Loucy (cell line): ENCODE results near the gene SLC22A31.
A peak's percentile ranks its signal among the peaks of the same experiment; 100 is the strongest.

ENCODE experiments used
- H2AFZ ChIP-seq: fragments of 200-600 bp; sonication (generic); 2 replicates; pipeline ENCODE4 v1.6.0; 2016; ENCODE audit warnings: antibody characterized with exemption, mild to moderate bottlenecking, low read length, moderate library complexity
- H3F3A ChIP-seq: fragments of 200-600 bp; 2 replicates; pipeline ENCODE4 v1.6.0; 2016; ENCODE audit warnings: antibody characterized with exemption, low read depth, mild to moderate bottlenecking
- H3K27me3 ChIP-seq: fragments of 200-600 bp; sonication (generic); 2 replicates; pipeline ENCODE4 v1.6.1; 2014; ENCODE audit warnings: low read length, mild to moderate bottlenecking; ENCODE audit not compliant: insufficient read depth, poor library complexity, severe bottlenecking
- H3K36me3 ChIP-seq: fragments of 200-600 bp; sonication (generic); 2 replicates; pipeline ENCODE4 v1.6.1; 2016; ENCODE audit warnings: low read length; ENCODE audit not compliant: insufficient read depth
- H3K4me1 ChIP-seq: fragments of 200-600 bp; sonication (generic); 2 replicates; pipeline ENCODE4 v1.5.1; 2014; ENCODE audit warnings: low read length, mild to moderate bottlenecking; ENCODE audit not compliant: insufficient read depth, poor library complexity, severe bottlenecking
- H3K4me2 ChIP-seq: fragments of 200-600 bp; sonication (generic); 2 replicates; pipeline ENCODE4 v1.6.0; 2014; ENCODE audit warnings: antibody characterized with exemption, low read length, low read depth, mild to moderate bottlenecking; ENCODE audit not compliant: poor library complexity, severe bottlenecking
- H3K4me3 ChIP-seq: fragments of 200-600 bp; sonication (generic); 2 replicates; pipeline ENCODE4 v1.5.1; 2014; ENCODE audit warnings: low read length, mild to moderate bottlenecking, mixed read lengths; ENCODE audit not compliant: poor library complexity, severe bottlenecking
- H3K79me2 ChIP-seq: fragments of 200-600 bp; sonication (generic); 2 replicates; pipeline ENCODE4 v1.6.1; 2014; ENCODE audit warnings: low read length; ENCODE audit not compliant: insufficient read depth
- H3K9ac ChIP-seq: fragments of 200-600 bp; sonication (generic); 2 replicates; pipeline ENCODE4 v1.6.0; 2014; ENCODE audit warnings: mild to moderate bottlenecking, low read depth, low read length, moderate library complexity; ENCODE audit not compliant: poor library complexity, severe bottlenecking
- H3K9me2 ChIP-seq: fragments of 200-600 bp; sonication (generic); replicated peaks from 2 replicates; pipeline ENCODE4 v1.6.1; 2016; ENCODE audit warnings: low read depth, low read length, mixed read lengths
- H3K9me3 ChIP-seq: fragments of 200-600 bp; sonication (generic); 2 replicates; pipeline ENCODE4 v1.6.1; 2014; ENCODE audit warnings: mild to moderate bottlenecking, antibody characterized with exemption, low read length, low read depth; ENCODE audit not compliant: insufficient read depth
- H4K20me1 ChIP-seq: fragments of 200-600 bp; sonication (generic); 2 replicates; pipeline ENCODE4 v1.6.0; 2014; ENCODE audit warnings: antibody characterized with exemption, low read length, mild to moderate bottlenecking; ENCODE audit not compliant: insufficient read depth, poor library complexity, severe bottlenecking
- EZH2phosphoT487 ChIP-seq: fragments of 200-600 bp; IDR thresholded peaks from 2 replicates; pipeline ENCODE4 v1.6.1; 2018; ENCODE audit warnings: antibody characterized with exemption, mild to moderate bottlenecking, moderate library complexity, borderline replicate concordance
- TF ChIP-seq, protein P1 (sequence below): fragments of 200-600 bp; sonication (generic); conservative IDR thresholded peaks from 2 replicates; pipeline ENCODE4 v1.5.1; 2014; ENCODE audit warnings: mild to moderate bottlenecking, antibody characterized with exemption, low read length

Gene SLC22A31

DNA sequence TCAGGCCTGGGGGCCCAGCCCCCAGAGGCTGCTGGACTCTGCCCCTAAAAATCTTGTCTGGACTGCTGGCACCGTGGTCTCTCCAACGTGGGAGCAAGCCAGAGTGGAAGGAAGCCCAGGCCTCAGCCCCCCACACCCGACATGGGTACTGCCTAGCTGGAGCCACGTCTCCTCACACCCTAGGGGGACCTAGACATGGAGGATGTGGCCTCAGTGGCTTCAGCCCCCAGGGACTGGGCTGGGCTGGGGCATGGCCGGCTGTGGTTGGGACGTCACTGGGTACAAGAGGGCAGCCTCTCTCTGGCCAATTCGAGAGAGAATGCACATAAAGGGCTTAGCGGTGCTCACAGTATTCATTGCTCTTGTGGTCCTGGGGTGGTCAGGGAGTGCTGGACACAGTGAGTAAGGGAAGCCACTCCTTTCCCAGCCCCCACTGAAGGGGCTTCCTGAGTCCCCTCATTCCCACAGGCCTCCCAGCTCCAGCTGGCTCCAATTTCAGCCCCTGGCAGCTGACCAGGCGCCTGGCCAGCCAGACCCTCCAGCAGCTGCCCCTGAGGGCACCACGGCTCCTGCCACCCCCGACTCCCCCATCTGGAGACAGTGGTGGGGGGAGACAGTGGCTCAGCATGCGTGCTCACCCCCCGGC is 27.7 kb downstream of the SLC22A31 start:
- Histone ChIP-seq H3K4me2 (no peak overlapping the region), H3K27me3 (no peaks in the 10 kb centered on the region), H3K9me3 (no peaks in the 10 kb centered on the region), H2AFZ (no peak overlapping the region), H4K20me1 (no peaks in the 10 kb centered on the region), H3K36me3 (no peaks in the 10 kb centered on the region), H3K9me2 (no peaks in the 10 kb centered on the region), H3K4me3 (no peak overlapping the region), H3K79me2 (no peaks in the 10 kb centered on the region), H3K4me1 (peaks cover 7% of the 10 kb centered on the region), H3K9ac (no peak overlapping the region), H3F3A (no peaks in the 10 kb centered on the region)
- TF ChIP-seq, protein P1, sequence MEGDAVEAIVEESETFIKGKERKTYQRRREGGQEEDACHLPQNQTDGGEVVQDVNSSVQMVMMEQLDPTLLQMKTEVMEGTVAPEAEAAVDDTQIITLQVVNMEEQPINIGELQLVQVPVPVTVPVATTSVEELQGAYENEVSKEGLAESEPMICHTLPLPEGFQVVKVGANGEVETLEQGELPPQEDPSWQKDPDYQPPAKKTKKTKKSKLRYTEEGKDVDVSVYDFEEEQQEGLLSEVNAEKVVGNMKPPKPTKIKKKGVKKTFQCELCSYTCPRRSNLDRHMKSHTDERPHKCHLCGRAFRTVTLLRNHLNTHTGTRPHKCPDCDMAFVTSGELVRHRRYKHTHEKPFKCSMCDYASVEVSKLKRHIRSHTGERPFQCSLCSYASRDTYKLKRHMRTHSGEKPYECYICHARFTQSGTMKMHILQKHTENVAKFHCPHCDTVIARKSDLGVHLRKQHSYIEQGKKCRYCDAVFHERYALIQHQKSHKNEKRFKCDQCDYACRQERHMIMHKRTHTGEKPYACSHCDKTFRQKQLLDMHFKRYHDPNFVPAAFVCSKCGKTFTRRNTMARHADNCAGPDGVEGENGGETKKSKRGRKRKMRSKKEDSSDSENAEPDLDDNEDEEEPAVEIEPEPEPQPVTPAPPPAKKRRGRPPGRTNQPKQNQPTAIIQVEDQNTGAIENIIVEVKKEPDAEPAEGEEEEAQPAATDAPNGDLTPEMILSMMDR = no peak
- no peak for TF ChIP-seq EZH2phosphoT487

DNA sequence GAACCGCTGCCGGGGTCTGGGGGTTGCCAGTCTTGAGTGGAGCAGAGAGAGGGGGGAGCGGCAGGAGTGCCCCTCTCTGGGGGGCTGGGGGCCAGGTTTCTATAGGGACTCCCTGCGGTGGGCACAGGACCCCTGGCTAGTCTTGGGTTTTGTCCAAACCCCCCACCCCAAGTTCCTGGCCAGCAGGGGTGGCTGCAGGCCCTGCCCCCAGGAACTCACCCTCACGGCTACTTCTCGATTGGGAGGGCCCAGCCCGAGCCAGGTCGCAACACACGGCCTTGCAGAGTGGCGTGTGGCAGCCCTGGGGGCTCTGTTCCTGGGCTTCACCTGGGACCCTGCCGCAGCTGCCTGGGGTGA is 28.2 kb downstream of the SLC22A31 start:
- no peak overlapping the region for H3K9ac ChIP-seq
- H3K9me2 ChIP-seq = no peaks in the 10 kb centered on the region
- H3K36me3 ChIP-seq = no peaks in the 10 kb centered on the region
- H3K79me2 ChIP-seq = no peaks in the 10 kb centered on the region
- H3K27me3 ChIP-seq = no peaks in the 10 kb centered on the region
- H3K4me2 ChIP-seq = no peak overlapping the region
- TF ChIP-seq, protein P1 = no peak
- no peak for TF ChIP-seq EZH2phosphoT487
- H3K9me3 ChIP-seq = no peaks in the 10 kb centered on the region
- no peak overlapping the region for H2AFZ ChIP-seq
- peaks cover 9% of the 10 kb centered on the region for H3K4me1 ChIP-seq
- H3K4me3 ChIP-seq = no peak overlapping the region
- H3F3A ChIP-seq = no peaks in the 10 kb centered on the region
- H4K20me1 ChIP-seq = no peaks in the 10 kb centered on the region

DNA sequence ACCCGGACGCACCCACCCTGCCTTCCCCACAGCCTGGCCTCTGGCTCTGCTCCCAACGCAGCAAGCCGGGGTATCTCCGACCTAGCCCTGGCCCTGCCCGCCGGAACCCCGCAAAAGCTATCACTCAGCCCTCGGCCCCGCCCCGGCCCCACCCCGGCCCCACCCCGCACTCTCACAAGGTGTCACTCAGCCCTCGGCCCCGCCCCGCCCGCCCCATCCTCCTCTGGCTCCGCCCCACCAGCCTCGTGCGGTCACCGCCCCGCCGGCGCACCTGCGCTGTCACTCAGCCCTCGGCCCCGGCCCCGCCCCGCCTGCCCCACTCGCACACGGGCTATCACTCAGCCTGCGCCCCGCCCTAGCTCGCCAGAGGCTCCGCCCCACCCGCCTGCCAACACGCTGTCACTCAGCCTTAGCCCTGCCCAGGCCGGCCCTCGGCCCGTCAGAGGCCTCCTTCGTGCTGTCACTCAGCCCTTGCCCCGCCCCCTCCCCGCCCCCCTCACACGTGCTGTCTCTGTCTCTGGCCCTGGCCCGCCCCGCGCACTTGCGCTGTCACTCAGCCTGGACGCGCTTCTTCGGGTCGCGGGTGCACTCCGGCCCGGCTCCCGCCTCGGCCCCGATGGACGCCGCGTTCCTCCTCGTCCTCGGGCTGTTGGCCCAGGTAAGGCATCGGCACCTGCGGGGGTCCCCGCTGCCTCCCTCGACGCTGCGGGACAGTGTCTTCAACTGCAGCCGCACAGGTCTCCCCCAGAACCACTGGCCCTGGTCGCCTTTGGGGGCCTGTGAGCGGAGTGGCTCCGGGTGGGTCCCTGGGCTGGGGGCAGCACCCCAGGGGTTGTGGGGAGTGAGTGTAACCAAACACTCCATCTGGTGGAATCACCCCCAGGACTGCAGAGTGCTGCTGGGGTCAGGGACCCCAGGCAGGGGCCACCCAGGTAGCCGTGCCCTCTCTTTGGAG is 28.8 kb downstream of the SLC22A31 start, which contains the start of gene CDH15:
Gene CDH15, plus strand, starts transcription at position 533 of the 955 bp plus-strand sequence. Its CDS starts 84 bp downstream, at position 617.
- H4K20me1 ChIP-seq = no peaks in the 10 kb centered on the region
- no peaks in the 10 kb centered on the region for H3K79me2 ChIP-seq
- peaks cover 12% of the 10 kb centered on the region for H3K4me1 ChIP-seq
- no peak within 1 kb of the TSS for H3K9ac ChIP-seq
- no peak within 1 kb of the TSS for H2AFZ ChIP-seq
- no peaks in the 10 kb centered on the region for H3K9me2 ChIP-seq
- TF ChIP-seq, protein P1 = no peak
- no peak for TF ChIP-seq EZH2phosphoT487
- H3F3A ChIP-seq = no peaks in the 10 kb centered on the region
- H3K27me3 ChIP-seq = no peaks in the 10 kb centered on the region
- H3K36me3 ChIP-seq = no peaks in the 10 kb centered on the region
- peak within 1 kb of the TSS; percentile 58 for H3K4me2 ChIP-seq
- H3K4me3 ChIP-seq = peak within 1 kb of the TSS; percentile 38
- no peaks in the 10 kb centered on the region for H3K9me3 ChIP-seq
